NOMO-1 treated with DMSO at 0.1 percent for 48 hours (cell line): ENCODE data around the gene NALCN.

ENCODE experiments used
- DNase-seq: peaks from one replicate; lab custom pipeline; 2025; ENCODE audit not compliant: unreplicated experiment; lab: John Stamatoyannopoulos, UW

The NALCN gene

DNA sequence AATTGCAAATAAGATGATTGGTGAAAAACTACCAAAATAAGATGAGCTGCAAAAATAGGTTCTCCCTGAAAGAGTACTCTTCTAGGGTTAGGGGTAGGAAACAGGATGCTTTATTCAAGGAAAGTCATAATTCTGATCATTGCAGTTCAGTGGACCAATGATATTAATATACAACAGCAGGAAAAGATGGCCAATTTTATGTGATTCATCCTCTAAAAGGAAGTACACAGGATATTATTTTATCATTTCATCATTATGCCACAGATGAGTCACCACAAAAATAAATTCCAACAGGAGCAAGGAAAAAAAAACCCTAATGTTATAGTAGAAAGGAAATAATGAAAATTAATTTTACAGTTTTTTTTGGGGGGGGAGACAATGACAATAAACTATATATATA lies 205.0 kb downstream of the NALCN start:
- DNase-seq = no peak

DNA sequence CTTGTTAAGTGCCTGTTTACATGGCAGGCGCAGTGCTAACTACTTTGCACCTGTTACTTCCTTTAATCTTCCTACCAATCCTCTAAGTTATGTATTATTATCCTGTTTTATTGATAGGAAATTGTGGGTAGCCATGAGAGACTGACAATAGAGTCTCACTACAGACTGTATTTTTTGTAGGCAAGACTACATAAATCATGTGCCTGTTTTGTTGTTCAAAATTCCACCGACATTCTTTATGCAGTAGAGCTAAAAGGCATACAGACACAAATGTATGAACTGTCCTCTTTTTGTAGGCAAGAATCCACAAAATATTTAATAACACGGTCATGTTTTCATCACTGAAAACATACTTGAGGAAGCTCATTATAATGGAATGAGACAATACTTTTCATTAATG lies 205.5 kb downstream of the NALCN start:
- no peak for DNase-seq

DNA sequence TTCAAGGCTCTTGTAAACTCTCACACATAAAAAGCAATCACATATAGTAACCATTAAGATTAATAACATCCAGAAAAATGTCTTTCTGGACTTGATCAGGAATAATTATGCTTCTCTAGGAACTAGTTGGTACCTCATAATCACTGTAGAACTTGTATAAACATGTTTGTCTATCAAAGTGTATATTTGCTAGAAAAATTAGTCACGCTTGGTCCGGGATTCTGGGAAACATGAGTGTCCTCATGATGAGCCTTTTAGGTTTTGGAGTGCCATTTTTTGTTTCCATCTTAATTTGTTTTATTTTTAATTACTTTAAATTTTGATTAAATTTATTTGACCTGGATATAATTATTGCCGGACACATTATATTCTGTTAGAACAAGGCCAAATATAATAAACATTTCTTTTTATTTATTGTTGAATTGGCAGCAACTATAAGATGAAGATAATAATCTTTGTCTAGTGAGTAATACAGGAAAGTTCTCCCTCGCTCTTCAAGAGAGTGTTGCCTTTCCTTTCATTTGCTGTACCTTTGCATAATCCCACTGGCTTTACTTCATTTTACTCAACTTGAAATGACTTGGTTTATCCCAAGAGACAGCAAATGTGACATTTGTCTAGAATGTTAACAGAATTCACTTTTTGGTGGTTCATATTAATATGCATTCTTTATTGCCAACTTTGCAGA lies 207.0 kb downstream of the NALCN start:
- DNase-seq = no peak

DNA sequence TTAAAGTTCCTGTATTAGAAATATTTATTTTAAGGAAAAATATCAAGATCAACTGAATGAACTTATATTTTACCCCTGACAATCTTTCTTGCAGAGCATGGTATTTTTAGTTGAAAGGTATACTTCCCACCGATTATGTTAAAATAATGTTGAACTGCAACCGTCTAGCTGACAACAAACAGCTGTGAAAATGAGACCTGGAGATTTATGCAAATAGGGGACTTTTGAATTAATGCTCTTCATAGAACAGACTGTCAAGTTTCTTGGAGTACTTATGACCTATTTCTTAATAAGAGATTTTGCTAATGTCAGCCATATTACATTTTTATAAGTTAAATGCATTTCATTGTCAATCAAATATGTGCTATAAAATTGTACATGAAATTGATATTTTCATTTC lies 210.9 kb downstream of the NALCN start:
- DNase-seq = no peak

DNA sequence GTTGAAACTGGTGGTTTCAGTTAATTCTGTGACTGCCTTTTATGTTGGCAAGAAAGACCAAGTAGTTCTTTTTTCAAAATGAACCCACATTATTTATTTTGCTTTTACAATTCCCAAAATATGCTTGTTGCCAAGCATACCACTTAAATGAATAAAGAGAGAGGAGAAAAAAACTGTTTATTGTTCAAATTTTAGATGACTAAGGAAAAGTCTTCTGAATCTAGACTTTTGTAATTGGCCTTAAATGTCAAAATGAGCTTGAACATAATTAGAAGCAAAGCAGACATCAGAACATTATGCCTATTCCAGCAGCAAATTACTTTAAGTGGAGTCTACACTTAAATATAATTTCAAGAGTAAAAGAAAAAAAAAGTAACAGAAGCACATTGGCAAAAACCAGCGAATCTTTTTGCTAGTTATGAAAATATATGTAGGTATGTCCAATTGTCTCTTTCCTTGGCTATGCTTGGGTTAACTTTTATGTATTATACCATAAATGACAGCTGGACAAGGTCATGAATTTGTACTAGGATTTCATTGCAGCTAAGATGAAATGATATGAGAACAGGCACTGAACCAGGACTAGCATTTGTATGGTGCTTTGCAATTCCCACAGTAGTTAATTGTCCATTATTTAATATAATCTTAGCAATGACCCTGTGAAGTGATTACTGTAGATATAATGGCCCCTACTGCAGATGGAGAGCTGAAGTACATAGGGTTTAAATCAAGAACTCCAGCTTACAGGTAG lies 211.9 kb downstream of the NALCN start:
- no peak for DNase-seq

DNA sequence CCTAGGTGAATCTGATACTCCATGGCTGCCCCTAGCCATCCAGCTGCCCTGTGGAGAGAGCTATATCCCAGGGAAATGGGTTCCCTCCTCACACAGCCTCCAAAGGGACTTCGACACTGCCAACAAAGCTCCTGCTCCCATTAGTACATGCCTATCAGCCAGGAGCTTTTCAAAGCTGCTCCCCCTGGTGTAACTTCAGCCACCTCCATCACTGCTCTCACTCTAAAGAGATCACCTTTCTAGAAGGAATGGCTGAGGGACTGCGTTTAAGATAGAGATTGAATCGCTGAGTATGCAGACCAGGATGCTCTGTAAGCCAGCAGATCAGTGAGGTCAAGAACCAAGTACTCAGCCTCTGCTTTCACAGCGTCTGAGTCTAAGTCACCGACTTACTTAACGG lies 213.7 kb downstream of the NALCN start:
- DNase-seq = no peak

DNA sequence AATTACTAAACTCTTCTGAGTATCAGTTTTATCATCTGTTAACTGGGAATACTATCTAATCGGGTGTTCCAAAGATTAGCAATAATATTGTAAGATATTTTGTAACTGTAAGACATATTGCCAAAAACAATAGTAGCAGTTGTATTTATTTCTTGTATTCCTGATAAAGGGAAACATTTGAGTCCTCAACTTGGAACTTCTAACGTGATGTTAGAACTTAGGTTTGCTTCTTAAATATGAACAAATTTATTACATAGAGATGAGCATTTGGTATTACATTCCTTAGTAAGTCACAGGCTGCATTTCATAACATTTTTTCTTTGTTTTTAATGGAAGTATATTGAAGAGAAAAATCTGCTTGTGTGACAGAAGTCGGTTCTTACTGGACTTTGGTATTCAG lies 225.3 kb downstream of the NALCN start:
- no peak for DNase-seq

DNA sequence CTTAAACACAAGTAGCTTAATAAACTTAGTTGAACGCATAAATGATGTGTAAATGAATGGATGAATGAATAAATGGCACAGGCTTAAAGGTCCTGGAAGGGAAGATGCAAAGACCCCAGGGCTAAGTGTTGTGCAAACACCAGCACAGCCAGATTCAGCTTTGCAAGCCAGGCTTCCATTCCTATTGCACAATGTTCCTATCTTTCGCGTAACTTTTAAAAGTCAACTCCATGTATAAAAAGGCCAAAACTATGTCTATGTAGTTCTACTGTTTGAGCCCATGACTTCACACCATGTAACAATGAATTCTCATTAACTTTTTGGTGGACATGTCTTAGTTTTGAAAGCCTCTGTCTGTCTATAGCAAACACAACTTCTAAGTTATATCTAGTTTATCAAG lies 226.0 kb downstream of the NALCN start:
- no peak for DNase-seq

DNA sequence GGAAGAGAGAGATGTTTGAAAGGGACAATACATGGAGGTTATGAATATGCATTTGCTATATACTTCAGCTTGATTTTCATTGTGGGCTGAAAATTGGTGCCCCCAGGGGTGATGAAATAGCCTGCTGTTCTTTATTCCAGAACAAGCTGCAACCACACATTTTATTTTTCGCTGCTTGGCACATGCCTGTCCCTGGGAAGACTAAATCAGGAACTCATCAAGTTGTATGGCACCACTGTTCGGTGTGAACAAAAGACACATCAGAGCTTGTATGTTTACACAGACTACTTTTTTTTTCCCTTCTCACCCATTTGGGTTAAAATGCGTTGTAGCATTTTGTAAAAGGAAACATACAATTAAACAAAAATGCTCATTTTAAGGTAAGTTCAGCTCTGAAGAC lies 230.7 kb downstream of the NALCN start:
- DNase-seq = no peak

DNA sequence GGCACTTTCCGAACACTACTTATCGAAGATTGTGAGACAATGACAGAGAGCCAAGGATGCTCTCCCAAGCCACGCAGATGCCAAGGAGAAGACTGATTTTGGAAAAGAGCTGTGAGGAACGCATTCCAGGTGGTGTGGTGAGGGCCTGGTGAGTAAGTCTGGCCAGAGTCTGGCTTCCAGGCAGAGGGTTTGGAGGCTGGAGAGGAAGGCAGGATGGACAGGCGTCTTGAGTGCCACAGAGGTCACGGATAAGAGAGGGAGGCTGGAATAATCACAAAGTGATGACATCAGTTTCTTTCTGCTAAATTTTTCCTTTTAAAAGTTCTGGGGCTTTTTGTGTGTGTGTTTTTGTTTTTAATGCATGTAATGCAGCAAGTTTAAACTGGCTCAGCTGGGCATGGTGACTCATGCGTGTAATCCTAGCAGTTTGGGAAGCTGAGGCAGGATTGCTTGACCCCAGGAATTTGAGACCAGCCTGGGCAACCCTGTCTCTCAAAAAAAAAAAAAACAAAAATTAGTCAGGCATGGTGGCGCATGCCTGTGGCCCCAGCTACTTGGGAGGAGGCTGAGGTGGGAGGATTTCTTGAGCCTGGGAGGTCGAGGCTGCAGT lies 235.1 kb downstream of the NALCN start:
- no peak for DNase-seq

DNA sequence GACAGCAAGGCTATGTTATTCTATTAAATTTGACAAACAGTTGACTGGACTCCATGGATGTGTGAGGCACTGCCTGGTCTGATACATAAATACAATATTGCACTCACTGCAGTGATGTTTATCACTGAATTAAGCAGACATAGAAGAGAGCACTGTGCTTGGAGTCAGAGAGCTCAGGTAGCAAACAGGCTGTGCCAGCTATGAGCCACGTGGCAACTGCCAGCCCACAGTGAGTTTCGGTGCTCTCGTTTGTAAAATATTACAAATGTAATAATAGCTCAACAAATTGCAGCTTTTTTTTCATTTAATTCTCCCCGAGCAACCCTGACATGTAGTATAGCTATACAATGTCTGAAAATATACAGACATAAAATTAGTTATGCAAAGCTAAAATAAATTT lies 237.3 kb downstream of the NALCN start:
- DNase-seq = no peak

DNA sequence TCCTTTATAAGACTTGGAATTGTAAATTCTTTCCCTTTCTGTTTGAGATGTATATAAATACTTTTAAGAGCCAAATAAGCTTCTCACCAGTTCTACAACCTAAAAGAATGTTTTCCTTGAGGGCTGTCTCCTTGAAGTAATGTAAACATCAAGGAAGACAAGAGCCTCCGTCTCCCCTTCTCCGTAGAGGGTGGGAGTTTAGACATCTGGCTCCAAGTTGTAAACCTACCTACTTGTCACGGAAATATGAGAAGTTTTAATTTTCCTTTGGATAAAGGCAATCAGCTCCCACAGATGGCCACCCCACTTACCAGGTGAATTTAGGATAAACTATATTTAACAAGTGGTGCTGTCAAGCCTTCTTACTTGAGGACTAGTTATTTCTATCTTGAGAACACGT lies 237.9 kb downstream of the NALCN start:
- no peak for DNase-seq

DNA sequence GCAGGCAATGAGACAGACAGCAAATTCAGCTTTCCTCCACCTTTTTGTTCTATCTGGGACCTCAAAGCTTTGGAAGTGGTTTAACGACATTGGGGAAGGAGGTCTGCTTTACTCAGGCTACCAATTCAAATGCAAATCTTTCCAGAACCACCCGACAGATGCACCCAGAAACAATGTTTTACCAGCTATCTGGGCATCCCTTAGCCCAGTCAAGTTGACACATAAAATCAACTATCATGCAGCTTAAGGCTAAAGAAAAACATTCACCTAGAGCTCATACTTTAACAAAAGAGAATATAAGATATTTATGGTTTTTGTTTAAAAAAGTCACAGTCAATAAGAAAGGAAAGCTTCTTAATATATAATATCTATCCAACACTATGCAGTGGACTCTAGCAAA lies 246.0 kb downstream of the NALCN start:
- DNase-seq = no peak

DNA sequence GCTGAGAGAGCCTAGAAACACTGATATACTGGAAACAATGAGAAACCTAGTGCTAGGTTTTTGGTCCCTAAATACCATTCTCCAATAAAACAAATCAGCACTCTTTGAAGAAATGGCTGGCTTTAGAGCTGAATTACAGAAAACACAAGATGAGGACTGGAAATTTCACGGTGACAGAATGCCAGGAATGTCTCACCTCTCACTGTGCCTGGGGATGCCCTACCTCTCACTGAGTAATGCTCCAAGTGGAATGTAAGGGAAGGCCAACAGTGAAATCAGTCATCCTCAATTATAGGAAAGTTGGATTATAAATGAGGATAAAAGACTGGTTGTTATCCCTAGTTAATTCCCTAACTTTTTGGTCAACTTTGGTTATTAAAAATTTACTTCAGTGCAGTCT lies 259.0 kb downstream of the NALCN start:
- no peak for DNase-seq

DNA sequence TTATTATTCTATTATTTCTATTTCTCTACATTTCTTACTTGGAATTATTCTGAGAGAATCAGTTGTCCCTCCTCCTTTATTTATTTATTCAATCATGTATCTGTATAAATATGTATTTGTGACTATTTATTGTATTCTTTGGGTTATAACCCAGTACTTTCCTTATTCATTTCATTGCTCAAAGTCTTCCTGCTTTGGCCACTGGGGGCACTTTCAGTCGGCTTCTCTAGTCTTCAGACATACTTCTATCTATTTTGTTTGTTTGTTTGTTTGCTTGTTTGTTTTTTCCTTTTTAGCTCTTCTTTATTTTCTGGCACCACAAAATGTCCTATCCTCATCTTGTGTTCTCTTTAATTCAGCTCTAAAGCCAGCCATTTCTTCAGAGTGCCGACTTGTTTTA lies 260.4 kb downstream of the NALCN start:
- DNase-seq = no peak

DNA sequence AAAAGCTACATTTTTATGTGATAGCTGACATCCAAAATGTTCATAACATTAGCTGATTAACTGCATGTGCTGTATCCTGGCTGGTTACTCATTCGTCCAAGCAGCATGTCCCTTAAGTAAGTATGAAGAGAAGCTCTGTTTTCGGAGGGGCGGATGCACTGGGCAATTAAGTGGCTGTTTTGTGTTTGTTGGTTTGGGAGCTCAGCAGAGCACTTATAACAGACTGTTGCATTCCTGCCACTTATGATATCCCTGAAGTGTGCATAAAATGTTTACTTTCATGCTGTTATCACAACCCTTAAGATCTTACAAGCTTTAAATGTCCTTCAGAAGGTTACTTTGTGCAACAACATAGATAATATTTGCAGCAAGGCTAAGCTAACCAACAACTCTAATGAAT lies 264.1 kb downstream of the NALCN start:
- DNase-seq = no peak

DNA sequence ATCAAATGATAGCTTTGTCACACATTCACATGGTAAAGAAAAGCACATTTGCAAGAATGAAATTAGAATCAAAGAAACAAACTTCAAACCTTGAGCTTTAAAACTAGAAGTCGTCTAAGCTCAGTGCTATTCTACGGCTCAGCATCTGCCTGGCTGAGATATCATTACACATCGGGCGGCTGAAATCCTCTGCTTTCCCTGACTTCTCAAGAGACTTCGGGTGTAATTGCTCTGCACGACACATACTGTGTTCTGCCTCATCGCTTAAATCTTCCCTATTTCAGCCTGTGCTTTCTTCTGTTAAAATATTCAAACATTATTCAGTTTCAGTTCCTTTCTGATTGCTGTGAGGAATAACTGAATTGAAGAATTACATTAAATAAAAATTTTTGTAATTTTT lies 265.3 kb downstream of the NALCN start:
- DNase-seq = no peak

DNA sequence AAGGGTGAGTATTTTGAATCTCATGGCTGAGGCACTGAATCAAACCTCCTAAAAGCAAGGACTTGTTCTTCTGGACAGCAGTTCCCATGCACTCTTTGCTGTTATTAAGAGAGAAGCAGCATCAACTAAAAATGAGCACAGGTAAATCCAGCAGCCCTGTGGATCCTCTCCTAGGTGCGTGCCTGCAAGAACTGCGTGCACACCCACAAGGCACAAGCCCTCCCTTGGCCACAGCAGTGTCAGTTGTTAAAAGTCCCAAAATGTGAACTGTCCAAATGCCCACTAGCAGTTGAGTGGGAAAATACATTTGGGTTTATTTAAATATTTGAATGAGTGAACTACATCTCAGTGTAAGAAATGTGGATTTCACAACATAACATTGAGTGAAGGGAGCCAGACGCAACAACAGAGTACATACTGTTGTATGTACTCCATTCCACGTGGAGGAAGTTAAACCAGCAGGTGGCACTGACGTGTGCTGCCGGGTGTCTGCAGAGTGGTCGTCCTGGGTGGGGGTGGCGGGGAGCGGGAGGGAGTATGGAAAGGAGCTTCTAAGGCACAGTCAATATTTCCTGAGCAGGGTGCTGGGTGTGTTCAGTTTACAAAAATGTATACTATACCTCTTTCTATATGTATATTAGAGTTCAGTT lies 266.4 kb downstream of the NALCN start:
- no peak for DNase-seq

DNA sequence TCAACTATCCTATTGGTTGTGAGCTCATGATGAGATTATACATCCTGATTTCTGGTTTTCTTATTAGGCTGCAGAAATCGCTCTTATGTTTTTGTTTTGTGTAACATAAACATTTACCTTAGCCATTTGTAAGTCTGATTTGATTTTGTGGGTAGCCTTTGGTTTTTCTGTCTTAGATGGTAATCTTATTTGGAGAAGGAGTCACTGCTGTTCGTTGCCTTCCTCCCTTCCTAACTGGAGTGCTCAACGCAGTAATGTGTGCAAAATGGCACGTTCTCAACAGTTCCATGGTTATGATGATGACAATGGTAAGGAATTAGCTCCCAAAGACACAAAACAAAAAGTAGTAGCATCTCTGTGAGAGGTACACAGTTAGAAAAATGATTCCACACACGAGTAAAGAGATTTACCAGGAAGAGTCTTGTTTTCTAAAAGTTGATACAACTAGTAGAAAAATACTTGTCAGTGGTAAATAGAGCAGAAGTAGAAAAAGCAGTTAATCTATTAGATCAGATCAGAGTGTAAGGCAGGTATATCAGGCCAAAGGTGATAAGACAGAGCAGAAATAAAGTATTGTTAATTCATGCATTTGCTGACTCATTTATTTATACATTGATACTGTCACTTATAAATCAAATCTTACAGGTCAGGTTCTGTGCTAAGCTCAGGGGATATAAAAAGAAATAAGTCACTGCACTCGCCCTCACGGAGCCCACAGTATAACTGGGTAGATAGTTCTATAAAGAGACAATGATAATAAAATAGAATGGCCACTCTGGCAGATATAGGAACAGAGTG lies 270.0 kb downstream of the NALCN start:
- DNase-seq = no peak

DNA sequence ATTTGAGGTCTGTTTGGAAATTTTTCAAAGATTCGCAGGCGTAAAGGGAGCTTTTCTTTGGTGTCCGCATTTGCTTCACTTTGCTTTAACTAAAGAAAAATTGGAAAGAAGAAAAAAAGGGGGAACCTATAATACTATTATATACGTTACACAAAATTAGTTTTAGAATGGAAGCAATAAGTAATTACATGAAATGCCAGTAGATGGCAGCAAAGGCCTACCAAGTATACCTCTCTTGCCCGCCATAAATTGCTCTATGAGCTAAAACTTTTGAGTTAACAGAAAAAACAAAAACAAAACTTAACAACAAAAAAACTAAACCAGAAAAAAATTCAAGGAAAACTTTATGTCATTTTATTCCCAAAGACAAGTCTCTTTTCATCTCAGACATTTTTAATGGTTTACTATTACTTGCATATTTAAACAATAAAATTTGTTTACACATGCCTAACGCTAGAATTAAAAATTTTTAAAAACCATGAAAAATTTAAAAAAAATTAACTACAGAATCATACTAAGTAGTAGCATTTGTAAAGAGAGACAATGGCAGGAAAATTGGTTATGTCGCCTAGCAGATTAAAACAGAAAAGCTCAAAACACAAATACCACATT lies 271.4 kb downstream of the NALCN start:
- peak; percentile 50 for DNase-seq

DNA sequence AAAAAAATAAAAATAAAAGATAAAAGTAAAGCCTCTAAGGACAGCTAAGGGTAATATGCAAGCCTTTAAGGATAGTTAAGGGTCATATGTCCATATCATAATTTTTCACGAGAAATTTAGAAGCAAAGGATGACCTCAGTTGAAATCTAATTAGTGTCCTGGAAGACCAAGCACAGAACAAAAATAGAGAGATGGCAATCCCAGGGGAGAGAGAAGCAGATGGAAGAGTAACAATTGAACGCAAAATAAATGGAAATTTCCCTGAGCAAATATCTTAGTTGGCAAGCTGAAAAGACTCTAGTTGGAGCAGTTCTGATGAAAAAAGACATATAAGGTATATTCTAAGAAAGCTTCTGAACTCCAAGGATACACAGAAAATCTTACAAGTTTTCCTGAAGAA lies 275.4 kb downstream of the NALCN start:
- no peak for DNase-seq
